Fibroblast of skin of left biceps (primary cell): ENCODE results near the gene ROBO1.
"Not testable (repeated sequence)": the region's sequence is repeated elsewhere in the genome, so short reads cannot be mapped to it uniquely, and the experiment has no call there.

Source experiments
- DNase-seq, 2 experiments: peaks; one replicate each; pipeline ENCODE4 v3.0.0-alpha.2; 2013; ENCODE audit warnings: low read depth in 2 of 2

ROBO1 gene

DNA sequence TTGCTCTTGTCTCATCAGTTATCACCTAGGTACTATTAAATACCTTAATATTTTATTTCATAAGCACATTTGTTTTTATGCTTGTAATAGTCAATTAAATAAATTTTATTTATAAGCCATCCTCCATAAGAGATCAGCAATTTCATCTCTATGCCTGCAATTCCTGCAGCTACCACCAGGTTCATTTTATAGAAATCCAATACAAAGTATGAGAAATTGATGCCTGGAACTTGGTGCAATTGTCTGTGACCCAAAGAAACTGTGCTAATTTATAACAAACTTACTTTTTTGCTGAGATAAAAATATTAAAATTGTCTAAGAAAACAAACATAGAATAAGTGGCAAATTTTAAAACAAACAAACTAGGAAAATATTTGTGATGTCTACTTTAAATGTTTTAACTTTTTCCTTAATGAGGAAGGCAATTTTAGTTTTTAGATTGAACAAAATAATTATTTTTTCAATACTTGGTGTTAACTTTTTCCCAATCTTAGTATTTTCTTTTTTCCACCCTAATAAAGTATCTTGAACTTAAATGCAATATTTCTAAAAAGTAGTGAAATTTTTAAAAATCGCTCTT is 1026.6 kb downstream of the ROBO1 start:
- no peak for DNase-seq

GRCh38 chr3:78738833-78739232 is 1029.0 kb downstream of the ROBO1 start:
- DNase-seq, result no peak

DNA sequence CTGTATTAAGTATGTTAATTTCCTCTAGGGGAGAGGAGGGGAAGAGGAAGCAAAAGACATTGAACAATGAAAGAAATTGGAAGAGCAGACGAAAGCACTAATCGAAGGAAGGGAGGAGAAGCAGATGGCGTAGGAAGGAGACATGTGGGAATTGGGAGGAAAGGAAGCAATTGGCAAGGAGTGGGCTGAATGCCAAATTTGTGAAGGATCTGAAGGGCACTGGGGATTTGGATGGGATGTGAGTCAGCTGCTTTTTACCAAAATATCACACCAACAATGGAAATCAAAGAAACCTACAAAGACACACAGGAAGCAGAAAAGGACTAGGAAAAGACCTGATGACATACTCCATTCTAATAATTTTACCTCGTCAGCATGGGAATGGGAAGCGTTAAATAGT is 1029.8 kb downstream of the ROBO1 start:
- DNase-seq, result peak in 1 of 2 experiments; percentile 9

- DNase-seq, result no peak
Observed at GRCh38 chr3:78736863-78737262, 1030.9 kb downstream of the ROBO1 start.

GRCh38 chr3:78734048-78734637 is 1033.7 kb downstream of the ROBO1 start:
- DNase-seq, result peak; percentile 50 to 54

DNA sequence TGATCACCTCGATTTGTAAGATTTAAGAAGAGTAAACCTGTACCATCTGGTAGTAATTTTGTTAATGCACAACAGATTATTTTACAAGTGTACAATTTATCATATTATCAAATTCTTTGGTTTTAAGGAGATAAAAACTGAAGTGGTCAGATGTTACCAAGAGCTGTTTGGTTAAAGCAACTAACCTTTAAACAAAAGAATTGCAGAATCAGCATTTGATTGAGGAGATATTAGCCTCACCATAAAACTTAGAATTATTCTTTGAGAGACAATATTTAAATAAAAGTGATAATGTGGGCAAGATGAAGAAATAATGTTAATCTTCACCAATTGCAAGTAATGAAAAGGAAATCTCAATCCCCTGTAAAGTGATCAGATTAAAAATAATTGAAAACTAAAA is 1034.9 kb downstream of the ROBO1 start:
- DNase-seq, result no peak

GRCh38 chr3:78732471-78732870 is 1035.3 kb downstream of the ROBO1 start:
- DNase-seq, result no peak

- DNase-seq, result peak in 1 of 2 experiments; percentile 10
Observed at GRCh38 chr3:78729946-78730345, 1037.9 kb downstream of the ROBO1 start.

GRCh38 chr3:78728406-78729145 is 1039.2 kb downstream of the ROBO1 start:
- DNase-seq, result peak in 1 of 2 experiments; percentile 38

DNA sequence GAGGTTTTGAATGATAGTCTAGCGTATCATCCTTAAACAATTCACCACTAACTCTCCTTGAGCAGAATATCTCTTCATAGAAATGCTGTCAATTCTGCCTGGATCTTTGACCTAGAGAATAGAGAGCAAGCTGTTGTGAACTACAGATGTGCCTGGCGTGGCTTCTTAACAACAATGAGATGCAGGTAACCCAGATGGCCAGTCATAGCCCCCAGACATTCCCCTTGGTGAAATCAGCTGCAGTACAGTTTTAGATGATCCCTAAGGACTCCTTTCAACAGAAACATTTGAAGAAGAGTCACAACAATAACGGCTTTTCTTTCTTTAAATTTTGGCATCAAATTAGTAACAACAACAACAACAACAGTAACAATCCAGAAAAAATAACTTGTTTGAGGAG is 1041.3 kb downstream of the ROBO1 start:
- no peak for DNase-seq

GRCh38 chr3:78725703-78726246 is 1042.0 kb downstream of the ROBO1 start:
- DNase-seq, result no peak

DNA sequence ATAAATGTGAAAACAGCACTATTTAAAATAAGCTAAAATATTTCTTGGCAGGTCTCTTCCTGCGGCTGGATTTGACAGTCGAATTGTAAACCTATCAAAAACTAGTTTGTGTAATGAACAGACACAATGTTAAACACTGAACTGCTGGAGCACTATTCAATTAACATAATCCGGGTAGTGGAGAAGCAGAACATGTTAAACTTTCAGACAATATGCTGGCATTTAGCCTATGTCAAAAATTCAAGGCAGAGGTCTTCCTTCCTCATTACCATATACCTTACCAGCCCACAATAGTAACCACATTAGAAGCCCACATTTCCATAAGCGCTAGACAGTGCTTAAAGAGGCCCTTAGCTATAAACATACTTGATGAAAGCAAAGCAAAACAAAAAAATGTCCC is 1042.9 kb downstream of the ROBO1 start:
- no peak for DNase-seq

DNA sequence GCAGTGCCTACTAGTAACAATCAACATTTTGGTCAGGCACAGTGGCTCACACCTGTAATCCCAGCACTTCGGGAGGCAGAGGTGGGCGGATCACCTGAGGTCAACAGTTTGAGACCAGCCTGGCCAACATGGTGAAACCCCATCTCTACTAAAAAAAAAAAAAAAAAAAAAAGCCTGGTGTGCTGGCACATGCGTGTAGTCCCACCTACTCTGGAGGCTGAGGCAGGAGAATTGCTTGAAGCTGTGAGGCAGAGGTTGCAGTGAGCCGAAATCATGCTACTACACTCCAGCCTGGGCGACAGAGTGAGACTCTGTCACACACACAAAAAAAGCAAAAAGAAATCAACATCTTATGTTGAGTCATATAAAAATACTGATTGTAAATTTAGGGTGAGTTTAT is 1043.4 kb downstream of the ROBO1 start:
- DNase-seq, result not testable (repeated sequence)

- no peak for DNase-seq
Observed at GRCh38 chr3:78721771-78722543, 1045.8 kb downstream of the ROBO1 start.

DNA sequence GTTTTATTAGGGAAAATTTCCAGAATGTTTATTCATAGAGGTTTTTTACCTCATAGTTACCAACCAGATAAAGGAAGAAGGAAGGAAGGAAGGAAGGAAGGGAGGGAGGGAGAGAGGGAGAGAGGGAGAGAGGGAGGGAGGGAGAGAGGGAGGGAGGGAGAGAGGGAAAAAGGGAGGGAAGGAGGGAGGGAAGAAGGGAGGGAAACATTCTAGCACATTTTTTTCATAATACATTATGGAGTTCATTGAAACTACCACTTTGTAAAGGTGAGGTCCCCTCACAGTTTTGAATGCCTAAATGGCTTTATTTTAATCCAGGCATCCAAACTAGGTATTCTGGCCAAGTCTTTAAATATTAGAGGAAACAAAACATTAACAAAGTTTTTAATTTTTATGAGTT is 1049.1 kb downstream of the ROBO1 start:
- DNase-seq, result no peak

- no peak for DNase-seq
Observed at GRCh38 chr3:78717041-78717440, 1050.8 kb downstream of the ROBO1 start.

GRCh38 chr3:78712941-78713340 is 1054.9 kb downstream of the ROBO1 start:
- DNase-seq, result no peak

DNA sequence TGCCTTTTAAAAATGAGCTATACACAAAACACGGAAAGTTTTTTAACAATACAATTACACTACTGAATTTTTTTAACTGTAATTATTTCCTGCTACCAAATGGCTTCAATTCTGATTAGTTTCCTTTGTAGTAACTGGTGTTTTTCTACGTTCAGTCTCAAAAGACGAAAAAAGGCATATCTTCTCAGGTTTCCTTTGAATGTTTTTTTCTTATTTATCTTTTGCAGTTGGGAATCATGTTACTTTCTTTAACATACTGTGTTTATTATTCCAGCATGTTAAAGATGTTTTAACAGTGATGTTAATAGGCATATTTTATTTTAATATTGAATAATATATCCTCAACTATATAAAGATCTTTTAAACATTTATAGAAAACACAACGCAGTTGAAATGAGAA is 1055.5 kb downstream of the ROBO1 start:
- DNase-seq, result no peak

DNA sequence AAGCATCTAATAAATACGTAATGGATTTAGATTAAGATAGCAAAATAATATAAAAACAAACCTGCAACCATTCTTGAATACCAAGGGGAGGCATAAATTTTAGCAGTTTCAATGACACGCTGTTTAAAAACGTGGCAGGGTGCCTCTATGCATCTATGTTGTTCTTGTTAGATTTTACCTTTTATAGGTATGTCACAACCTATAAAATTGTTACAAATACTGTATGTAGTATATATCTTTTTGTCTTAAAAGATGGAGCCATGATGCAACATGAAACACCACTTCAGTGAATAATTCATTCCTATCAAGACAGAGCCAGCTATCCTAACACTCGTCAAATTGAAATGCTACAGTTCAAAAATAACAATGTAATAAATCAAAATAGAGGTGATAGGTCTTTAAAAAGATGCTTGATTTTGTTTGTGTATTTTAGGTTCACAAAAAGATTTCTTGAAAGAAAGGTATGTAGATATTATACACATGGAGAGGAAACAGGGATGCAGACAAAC is 1059.2 kb downstream of the ROBO1 start:
- no peak for DNase-seq

GRCh38 chr3:78707609-78708008 is 1060.2 kb downstream of the ROBO1 start:
- DNase-seq, result no peak

- DNase-seq, result no peak
Observed at GRCh38 chr3:78706906-78707523, 1060.8 kb downstream of the ROBO1 start.
